HEK293 (cell line): ENCODE measurements around the gene PAX6.

Source experiments
- CTCF ChIA-PET: fragments of 350-600 bp; formaldehyde crosslinking; extraction: SDS; loops from one replicate; lab custom pipeline; 2021; ENCODE audit warnings: antibody characterized with exemption; lab: Yijun Ruan, JAX
- POLR2A ChIA-PET: fragments of 300-600 bp; formaldehyde crosslinking; extraction: SDS; loops from one replicate; lab custom pipeline; 2020; ENCODE audit warnings: antibody characterized with exemption, inconsistent platforms; lab: Yijun Ruan, JAX
- H3K27ac ChIP-seq: fragments of 200-500 bp; sonication (Bioruptor generic); 2 replicates; pipeline ENCODE4 v1.5.1; 2014; ENCODE audit warnings: low read depth, low read length, control low read depth, inconsistent platforms; ENCODE audit errors: extremely low read depth
- H3K36me3 ChIP-seq, 2 experiments: fragments of 200-500 bp in 1 of 2; sonication (Bioruptor generic) in 1 of 2; 1 replicate in 1 of 2; 2 replicates in 1 of 2; pipeline ENCODE4 v1.5.1; 2014 to 2017; ENCODE audit warnings: inconsistent platforms in 2 of 2, low read length in 2 of 2; ENCODE audit not compliant: control insufficient read depth in 2 of 2, insufficient read depth in 1 of 2
- H3K4me1 ChIP-seq: fragments of 200-500 bp; sonication (Bioruptor generic); 2 replicates; pipeline ENCODE4 v1.5.1; 2014; ENCODE audit warnings: mild to moderate bottlenecking, low read length, inconsistent platforms; ENCODE audit not compliant: control insufficient read depth, insufficient read depth
- H3K4me3 ChIP-seq: 2 replicates; pipeline ENCODE4 v1.5.1; 2011; ENCODE audit warnings: low read depth, mild to moderate bottlenecking, control low read depth, low read length, moderate library complexity
- H3K9me3 ChIP-seq: fragments of 200-500 bp; sonication (Bioruptor generic); 2 replicates; pipeline ENCODE4 v1.5.1; 2014; ENCODE audit warnings: low read depth, low read length, inconsistent platforms; ENCODE audit not compliant: control insufficient read depth, insufficient read depth
- OVOL3 ChIP-seq: fragments of 450-650 bp; formaldehyde crosslinking; IDR thresholded peaks from 2 replicates; pipeline ENCODE4 v1.5.1; 2016; ENCODE audit warnings: missing biosample characterization, missing genetic modification characterization
- SP3 ChIP-seq: fragments of 450-650 bp; formaldehyde crosslinking; IDR thresholded peaks from 2 replicates; pipeline ENCODE4 v1.5.1; 2016; ENCODE audit warnings: missing biosample characterization, missing genetic modification characterization
- YY1 ChIP-seq: fragments of 450-650 bp; formaldehyde crosslinking; IDR thresholded peaks from 2 replicates; pipeline ENCODE4 v1.5.1; 2018; ENCODE audit warnings: missing biosample characterization, missing genetic modification characterization
- YY2 ChIP-seq: fragments of 450-650 bp; formaldehyde crosslinking; IDR thresholded peaks from 2 replicates; pipeline ENCODE4 v1.5.1; 2016; ENCODE audit warnings: missing biosample characterization, missing genetic modification characterization
- ZEB2 ChIP-seq: fragments of 450-650 bp; formaldehyde crosslinking; IDR thresholded peaks from 2 replicates; pipeline ENCODE4 v1.5.1; 2016; ENCODE audit warnings: missing biosample characterization, missing genetic modification characterization
- ZNF114 ChIP-seq: fragments of 450-650 bp; formaldehyde crosslinking; IDR thresholded peaks from 2 replicates; pipeline ENCODE4 v1.5.0; 2017; ENCODE audit warnings: missing biosample characterization, missing genetic modification characterization
- ZNF2 ChIP-seq: fragments of 450-650 bp; formaldehyde crosslinking; IDR thresholded peaks from 2 replicates; pipeline ENCODE4 v1.5.1; 2016; ENCODE audit warnings: missing biosample characterization, missing genetic modification characterization
- ZNF335 ChIP-seq: fragments of 450-650 bp; formaldehyde crosslinking; conservative IDR thresholded peaks from 2 replicates; pipeline ENCODE4 v1.5.1; 2016; ENCODE audit warnings: missing biosample characterization, missing genetic modification characterization
- ZNF350 ChIP-seq: fragments of 450-650 bp; formaldehyde crosslinking; IDR thresholded peaks from 2 replicates; pipeline ENCODE4 v1.5.0; 2017; ENCODE audit warnings: missing biosample characterization, mild to moderate bottlenecking, missing genetic modification characterization
- ZNF354C ChIP-seq: fragments of 450-650 bp; formaldehyde crosslinking; IDR thresholded peaks from 2 replicates; pipeline ENCODE4 v1.5.1; 2016; ENCODE audit warnings: missing biosample characterization, missing genetic modification characterization, low read depth, borderline replicate concordance
- ZNF366 ChIP-seq: fragments of 450-650 bp; formaldehyde crosslinking; conservative IDR thresholded peaks from 2 replicates; pipeline ENCODE4 v1.5.1; 2016; ENCODE audit warnings: missing biosample characterization, missing genetic modification characterization
- ZNF398 ChIP-seq: fragments of 450-650 bp; formaldehyde crosslinking; IDR thresholded peaks from 2 replicates; pipeline ENCODE4 v1.5.1; 2017; ENCODE audit warnings: missing biosample characterization, missing genetic modification characterization
- ZNF433 ChIP-seq: fragments of 450-650 bp; formaldehyde crosslinking; IDR thresholded peaks from 2 replicates; pipeline ENCODE4 v1.5.1; 2016; ENCODE audit warnings: missing biosample characterization, missing genetic modification characterization, low read depth
- ZNF473 ChIP-seq: fragments of 450-650 bp; formaldehyde crosslinking; IDR thresholded peaks from 2 replicates; pipeline ENCODE4 v1.5.1; 2017; ENCODE audit warnings: missing biosample characterization, missing genetic modification characterization
- ZNF501 ChIP-seq: fragments of 450-650 bp; formaldehyde crosslinking; IDR thresholded peaks from 2 replicates; pipeline ENCODE4 v1.5.1; 2016; ENCODE audit warnings: missing biosample characterization, missing genetic modification characterization
- ZNF518A ChIP-seq: fragments of 450-650 bp; formaldehyde crosslinking; conservative IDR thresholded peaks from 2 replicates; pipeline ENCODE4 v1.5.1; 2016; ENCODE audit warnings: low read depth, missing biosample characterization, missing genetic modification characterization
- ZNF529 ChIP-seq: fragments of 450-650 bp; formaldehyde crosslinking; IDR thresholded peaks from 2 replicates; pipeline ENCODE4 v1.5.1; 2017; ENCODE audit warnings: missing genetic modification characterization, missing biosample characterization; ENCODE audit not compliant: insufficient replicate concordance
- ZNF660 ChIP-seq: fragments of 450-650 bp; IDR thresholded peaks from 2 replicates; pipeline ENCODE4 v1.5.1; 2018; ENCODE audit warnings: missing biosample characterization, mild to moderate bottlenecking, missing genetic modification characterization
- ZNF670 ChIP-seq: fragments of 450-650 bp; formaldehyde crosslinking; IDR thresholded peaks from 2 replicates; pipeline ENCODE4 v1.5.1; 2016; ENCODE audit warnings: missing biosample characterization, missing genetic modification characterization, low read depth
- ZNF677 ChIP-seq: fragments of 450-650 bp; IDR thresholded peaks from 2 replicates; pipeline ENCODE4 v1.5.0; 2018; ENCODE audit warnings: missing biosample characterization, mild to moderate bottlenecking, missing genetic modification characterization, moderate library complexity

The PAX6 gene

GRCh38 chr11:31780078-31780477 is 31.0 kb downstream of the PAX6 start:
- H3K27ac ChIP-seq, result no peak overlapping the region
- no peak for TF ChIP-seq ZNF354C (tag by site-specific recombination)
- TF ChIP-seq ZNF518A (tag by site-specific recombination), result no peak
- TF ChIP-seq ZEB2 (tag by site-specific recombination), result no peak
- TF ChIP-seq YY1 (tag by site-specific recombination), result no peak
- H3K4me3 ChIP-seq, result no peak overlapping the region
- CTCF ChIA-PET, result interaction anchor here (0.8 kb wide), 1 partner anchor 109 kb away, joined by 3 read pairs; no protein-coding TSS in a partner anchor
- no peaks in the 10 kb centered on the region for H3K36me3 ChIP-seq
- H3K4me1 ChIP-seq, result no peaks in the 10 kb centered on the region
- no peaks in the 10 kb centered on the region for H3K9me3 ChIP-seq
- POLR2A ChIA-PET, result no interaction called here

- CTCF ChIA-PET, result interaction anchor here (0.8 kb wide), 1 partner anchor 108 kb away, joined by 3 read pairs; no protein-coding TSS in a partner anchor
- H3K9me3 ChIP-seq, result no peaks in the 10 kb centered on the region
- TF ChIP-seq ZNF335 (tag by site-specific recombination) (0 out of 2 replicates have a peak, but pooled peaks have one; percentile 25), OVOL3 (tag by site-specific recombination) (no peak)
- no peak overlapping the region for H3K27ac ChIP-seq
- H3K4me1 ChIP-seq, result no peaks in the 10 kb centered on the region
- H3K4me3 ChIP-seq, result no peak overlapping the region
- POLR2A ChIA-PET, result no interaction called here
- H3K36me3 ChIP-seq, result no peaks in the 10 kb centered on the region
Observed at GRCh38 chr11:31779374-31779791, 31.7 kb downstream of the PAX6 start.

- no peak overlapping the region for H3K4me3 ChIP-seq
- no peaks in the 10 kb centered on the region for H3K9me3 ChIP-seq
- CTCF ChIA-PET, result no interaction called here
- TF ChIP-seq ZNF670 (tag by site-specific recombination) (no peak), ZNF473 (tag by site-specific recombination) (no peak), YY2 (tag by site-specific recombination) (no peak), ZNF660 (tag by site-specific recombination) (no peak), SP3 (tag by site-specific recombination) (no peak), ZNF433 (no peak), ZNF677 (tag by site-specific recombination) (no peak), ZNF114 (tag by site-specific recombination) (no peak), ZNF350 (no peak), ZNF501 (no peak), ZNF398 (tag by site-specific recombination) (no peak), ZNF366 (tag by site-specific recombination) (no peak), ZNF529 (tag by site-specific recombination) (no peak), ZNF2 (tag by site-specific recombination) (no peak)
- POLR2A ChIA-PET, result interaction anchor here (0.7 kb wide), 1 partner anchor 15 kb away, joined by 3 read pairs; no protein-coding TSS in a partner anchor
- no peak overlapping the region for H3K27ac ChIP-seq
- H3K4me1 ChIP-seq, result no peaks in the 10 kb centered on the region
- no peaks in the 10 kb centered on the region for H3K36me3 ChIP-seq
Observed at GRCh38 chr11:31772412-31772811, 38.7 kb downstream of the PAX6 start.
